EL (cell line): ENCODE results near the gene AKAP9.
"Not testable (repeated sequence)": the region's sequence is repeated elsewhere in the genome, so short reads cannot be mapped to it uniquely, and the experiment has no call there.

Experiments used
- DNase-seq: peaks from one replicate; pipeline ENCODE4 v3.0.0-alpha.2; 2016

The AKAP9 gene

DNA sequence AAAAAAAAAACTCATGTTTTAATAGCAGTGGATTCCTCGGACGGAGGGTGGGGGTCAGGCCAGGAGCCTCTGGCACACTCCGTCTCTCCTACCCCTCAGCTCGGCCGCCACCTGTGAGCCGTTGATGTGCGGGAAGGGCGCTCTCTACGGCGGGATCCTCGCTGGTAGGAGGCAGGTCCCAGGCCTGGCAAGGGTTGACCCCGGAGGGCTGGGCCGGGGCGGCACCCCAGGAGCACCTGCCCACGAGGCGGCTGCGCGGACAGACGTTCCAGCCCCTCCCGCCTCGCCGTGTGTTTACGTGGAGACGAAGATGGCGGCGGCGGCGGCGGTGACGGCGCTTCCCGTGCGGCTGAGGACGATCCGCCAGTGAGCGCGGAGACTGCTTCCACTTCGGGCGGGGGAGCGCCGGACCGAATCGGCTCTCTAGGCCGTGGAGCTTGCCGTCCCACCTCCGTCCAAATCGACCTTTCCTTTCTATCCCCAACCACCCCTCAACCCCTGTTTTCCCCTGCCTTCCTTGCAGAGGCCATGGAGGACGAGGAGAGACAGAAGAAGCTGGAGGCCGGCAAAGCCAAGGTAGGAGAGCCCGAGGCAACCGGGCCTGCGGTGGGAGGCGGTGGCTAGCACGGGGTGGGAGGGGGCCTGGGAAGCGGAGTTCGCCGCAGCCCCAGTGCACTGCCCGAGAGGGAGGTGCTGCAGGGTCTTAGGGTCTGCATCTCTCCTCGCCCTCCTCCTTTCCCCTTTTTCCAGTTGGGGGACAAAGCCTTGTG lies at the start of gene AKAP9:
Gene AKAP9 (plus strand): TSS at position 291 of the 770 bp plus-strand sequence. CDS start 238 bp downstream, at position 529.
- DNase-seq = peak; percentile 81

DNA sequence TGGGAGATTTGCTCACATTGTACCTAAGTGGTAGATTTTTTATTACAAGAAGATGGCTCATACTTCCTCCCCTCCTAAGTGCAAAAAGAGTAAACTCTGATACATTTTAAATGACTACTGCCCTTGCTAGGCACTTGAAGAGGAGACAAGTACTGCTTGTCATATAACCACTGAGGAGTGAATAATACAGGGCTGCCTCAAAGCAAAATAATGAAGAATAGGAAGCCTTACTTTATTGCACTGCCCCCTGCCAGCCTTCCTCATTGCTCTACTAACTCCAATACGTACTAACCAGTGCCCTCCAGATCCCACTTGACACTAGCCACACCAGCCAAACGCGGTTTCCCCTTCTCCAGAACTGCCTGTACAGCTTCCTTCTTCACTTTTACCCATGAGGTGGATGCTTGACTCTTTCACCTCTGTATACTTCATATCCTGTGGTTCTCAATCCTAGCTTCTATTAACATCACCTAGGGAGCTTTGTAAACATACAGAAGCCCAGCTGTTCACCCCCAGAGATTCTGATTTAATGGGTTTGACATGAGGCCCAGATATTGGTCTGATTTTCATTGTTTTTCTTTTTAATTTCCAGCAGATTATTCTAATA lies 48.5 kb upstream of the AKAP9 start:
- DNase-seq = no peak

DNA sequence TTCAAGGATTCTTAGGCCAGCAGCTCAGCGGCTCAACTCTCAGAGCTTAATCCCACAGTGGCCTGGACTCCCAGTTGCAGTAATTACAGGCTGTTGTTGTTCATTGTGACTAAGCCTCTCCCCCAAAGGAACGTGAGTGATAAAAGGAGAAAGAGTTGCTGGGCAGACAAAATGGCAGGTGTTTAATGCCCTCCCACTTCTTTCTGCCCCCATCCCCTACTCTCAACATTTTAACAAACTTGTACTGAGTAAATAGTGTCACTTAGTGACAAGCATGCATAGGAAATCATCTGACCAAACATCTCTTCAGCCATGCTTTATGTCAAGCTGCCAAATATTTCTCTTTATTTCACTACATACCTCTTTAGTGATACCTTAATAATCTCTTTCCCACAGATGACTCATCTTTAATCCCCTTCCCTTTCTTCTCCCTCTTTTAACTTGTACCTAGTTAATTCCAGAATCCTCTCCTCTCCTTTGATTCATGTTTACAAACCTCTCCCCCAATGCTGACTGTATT lies 47.8 kb upstream of the AKAP9 start:
- peak; percentile 29 for DNase-seq

DNA sequence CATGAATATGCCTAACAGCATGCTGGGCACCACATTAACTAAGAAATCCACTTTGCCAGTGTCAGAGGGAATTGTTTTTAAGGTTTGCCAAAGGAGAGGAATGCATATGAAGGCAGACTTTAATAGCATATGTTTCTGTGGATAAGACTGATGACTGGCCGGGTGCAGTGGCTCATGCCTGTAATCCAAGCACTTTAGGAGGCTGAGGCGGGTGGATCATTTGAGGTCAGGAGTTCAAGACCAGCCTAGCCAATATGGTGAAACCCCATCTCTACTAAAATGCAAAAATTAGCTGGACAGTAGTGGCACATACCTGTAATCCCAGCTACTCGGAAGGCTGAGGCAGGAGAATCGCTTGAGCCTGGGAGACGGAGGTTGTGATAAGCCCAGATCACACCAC lies 47.0 kb upstream of the AKAP9 start:
- not testable (repeated sequence) for DNase-seq

DNA sequence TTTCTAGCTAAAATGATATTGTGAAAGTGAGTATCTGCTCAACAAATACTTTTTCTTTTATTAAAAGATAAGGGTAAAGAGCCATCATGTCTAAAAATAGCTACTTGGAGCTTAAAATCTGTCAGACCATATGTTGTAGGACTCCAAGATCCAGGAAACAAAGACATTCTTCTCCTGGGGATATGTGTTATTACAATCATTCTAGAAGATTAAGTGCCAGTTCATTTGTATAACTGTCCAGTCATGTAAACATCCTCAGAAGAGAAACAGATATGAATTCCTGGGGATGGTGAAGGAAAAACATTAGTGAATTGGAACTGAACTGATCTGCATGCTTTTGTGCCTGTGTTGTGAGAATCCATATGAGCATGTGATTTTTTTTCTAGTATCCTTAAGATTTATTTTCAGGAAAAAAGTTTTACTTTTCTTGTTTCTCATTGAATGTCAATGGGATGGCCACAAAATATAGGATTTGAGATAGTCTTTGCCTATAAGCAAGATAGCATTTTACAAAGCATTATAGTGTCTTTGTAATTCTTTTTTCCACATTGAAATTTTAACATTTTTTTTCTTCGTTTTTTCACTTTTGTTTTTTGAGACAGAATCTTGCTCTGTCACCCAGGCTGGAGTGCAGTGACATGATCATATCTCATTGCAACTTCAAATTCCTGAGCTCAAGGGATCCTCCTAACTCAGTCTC lies 45.7 kb upstream of the AKAP9 start:
- no peak for DNase-seq

DNA sequence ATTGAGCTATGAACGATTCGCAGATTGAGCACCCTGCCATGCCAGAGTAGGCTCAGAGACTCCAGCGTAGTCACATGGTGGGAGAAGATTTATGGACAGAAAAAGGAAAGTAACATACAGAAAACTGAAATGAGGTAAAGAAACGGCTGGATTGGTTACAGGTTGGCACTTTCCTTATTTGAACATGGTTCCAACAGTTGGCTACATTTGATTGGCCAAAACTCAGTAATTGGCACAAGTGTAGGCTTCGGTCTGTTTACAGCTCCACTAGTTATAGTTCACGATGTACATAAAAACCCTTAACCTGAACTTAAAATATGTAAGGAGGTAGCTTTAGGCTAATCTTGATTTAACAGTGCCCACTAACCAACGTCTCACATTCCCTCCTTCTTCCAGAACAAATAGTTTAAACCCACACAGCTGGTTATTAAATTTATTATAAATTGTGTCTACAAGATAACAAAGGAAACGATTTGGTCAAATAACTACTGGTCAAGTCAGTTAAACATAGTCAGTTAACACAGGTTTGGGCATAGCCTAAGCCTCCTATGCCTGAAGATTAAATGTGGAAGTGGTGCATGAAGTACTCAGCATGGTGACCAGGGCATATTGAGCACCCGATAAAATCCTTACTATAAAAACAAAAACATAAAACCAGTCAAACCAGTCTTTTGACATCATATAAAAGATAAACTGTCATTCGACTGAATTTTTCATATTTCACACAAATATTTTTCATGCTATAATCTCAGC lies 42.2 kb upstream of the AKAP9 start:
- DNase-seq = no peak

DNA sequence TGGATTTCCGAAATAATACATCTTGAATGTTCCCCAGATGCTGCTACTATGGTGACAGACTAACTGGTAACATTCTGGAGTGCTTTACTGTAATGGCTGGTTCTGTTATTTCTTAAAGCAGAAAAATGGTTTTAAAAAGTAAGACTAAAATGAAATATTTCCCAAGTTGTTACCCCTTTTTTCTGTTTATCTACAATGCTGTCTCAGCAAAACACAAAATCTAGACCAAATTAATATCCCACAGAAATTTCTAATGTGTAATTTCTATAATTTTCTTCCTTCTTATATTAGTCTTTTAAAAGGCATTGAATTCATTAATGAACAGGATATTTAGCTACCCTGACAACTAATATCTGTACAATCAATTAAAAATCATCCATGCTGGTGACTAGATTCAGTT lies 41.1 kb upstream of the AKAP9 start:
- no peak for DNase-seq

DNA sequence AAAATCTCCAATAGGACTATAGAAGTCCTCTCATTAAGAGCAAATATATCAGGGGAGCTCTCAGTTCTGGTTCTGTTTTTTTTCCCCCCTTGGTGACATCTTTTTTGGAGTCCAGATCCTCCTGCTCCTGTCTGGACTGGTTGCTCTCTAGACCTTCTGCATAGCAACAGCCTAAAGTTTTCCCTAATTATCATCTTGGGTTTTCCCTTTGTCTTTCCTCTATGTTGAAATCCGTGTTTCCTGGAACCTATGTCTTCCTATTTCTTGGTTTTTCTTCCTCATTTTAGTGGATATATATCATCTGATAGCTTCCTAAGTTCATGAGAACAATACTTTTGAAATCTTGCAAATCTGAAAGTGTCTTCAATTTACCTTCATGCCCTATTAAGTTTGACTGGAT lies 30.5 kb upstream of the AKAP9 start:
- DNase-seq = no peak

DNA sequence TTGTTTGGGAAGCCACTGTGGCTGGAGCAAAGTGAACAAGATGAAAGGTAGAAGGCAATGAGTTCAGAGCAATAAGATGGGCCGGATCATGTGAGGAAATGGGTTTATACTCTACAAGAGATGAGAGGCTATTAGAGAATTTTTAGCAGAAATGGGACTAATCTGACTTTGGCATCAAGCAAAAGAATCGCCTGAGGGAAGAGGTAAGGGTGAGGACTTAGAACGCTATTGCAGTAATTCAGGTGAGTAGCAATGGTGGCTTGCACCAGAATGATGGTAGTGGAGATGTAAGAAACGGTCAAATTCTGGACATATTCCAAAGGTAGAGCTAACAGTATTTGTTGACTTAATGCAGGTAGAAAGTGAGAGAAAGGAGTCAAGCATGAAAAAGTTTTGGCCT lies 29.5 kb upstream of the AKAP9 start:
- no peak for DNase-seq

DNA sequence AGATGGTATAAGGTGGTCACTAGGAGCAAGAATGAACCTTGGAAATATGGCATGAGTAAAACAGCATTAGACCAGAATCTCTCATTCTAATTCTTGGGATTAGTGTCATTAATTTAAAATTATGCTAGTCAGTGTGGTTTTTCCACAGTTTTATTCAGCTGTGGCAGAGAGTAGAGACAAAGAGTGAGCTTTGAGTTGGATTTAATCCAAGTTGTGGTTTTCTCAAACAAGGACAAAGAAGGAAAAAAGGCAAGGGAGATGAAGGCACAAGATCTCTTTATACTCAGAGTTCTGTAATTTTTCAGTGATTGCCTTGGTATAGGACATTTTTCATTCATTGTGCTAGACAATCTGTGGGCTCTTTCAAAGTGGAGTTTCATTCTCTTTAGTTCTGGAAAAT lies 28.2 kb upstream of the AKAP9 start:
- DNase-seq = no peak

DNA sequence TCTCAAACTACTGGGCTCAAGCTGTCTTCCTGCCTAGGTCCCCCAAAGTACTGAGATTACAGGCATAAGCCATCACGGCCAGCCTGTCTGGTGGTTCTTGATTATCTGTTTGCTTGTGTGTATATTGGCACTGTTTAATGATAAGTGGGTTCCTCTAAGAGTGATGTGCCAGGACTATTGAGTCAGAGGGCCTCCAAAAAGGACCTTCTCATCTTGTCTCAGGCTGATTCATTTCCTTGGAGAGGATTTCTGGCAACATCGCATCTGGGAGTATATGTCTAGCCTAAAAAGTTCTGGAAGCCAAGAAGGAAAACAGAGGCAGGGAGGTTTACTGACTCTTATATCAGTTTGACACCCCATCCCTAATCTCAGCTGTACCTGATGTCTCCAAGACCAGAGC lies 27.1 kb upstream of the AKAP9 start:
- DNase-seq = peak; percentile 78

DNA sequence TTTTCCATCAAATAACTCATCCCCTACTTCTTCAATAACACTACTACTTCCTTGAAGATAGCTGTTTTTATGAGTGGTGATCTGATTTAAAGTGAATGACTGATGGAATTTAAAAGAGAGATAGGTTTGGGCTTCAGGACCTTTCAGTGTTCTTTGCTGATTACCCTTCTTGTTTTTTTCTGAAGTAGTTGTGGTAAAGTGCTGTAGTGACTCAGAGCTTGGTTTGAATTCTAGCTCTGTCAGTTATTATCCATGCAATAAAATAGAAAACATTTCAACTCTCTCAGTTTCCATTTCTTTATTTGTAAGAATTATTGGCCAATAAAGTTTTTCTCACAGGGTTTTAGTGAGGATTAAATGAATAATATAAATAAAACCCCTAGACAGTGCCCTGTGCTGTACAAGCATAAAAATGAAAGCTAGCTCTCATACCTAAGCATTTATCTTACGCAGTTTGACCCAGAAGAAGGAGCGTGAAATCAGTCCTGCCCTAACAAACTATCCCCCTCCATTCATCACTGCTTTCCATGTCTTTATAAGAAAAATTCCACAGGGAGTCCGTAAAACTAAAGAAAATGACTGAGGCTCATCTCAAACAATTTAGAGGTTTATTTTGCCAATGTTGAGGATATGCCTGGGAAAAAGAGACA lies 25.1 kb upstream of the AKAP9 start:
- DNase-seq = peak; percentile 45

DNA sequence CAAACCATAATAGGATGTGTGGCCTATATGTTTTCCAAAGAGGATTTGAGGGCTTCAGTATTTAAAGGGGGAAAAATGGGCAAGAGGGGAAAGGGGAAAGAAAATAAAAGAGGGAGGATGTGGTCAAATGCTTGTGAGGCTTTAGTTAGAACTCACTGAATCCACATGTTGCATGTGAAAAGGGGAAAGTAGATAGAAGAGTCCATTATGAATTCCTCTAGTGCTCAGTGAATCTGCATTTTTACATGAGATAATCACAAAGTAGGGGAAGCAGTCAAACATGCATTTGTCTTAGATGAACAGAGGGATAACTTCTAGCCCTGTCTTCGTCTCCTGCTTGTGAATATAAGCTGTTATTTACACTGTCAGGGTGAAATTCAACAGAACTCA lies 24.6 kb upstream of the AKAP9 start:
- no peak for DNase-seq

DNA sequence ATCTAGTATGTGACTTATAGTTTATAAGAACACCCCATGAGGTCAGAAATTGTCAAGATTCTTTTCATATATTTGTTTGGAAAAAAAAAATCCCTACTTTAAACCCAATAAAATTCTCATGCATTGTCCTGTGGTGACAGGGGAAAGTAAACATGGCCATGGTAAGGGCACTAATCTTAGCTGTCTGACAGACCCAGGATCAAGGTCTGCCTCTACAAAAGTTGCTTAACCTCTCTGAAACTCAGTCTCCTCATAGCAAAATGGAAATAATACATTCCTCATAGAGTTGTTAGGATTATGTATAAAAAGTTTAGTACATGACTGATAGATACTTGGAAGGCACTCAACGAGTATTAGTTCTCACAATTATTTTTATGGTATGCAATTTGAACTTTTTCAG lies 22.3 kb upstream of the AKAP9 start:
- DNase-seq = no peak

DNA sequence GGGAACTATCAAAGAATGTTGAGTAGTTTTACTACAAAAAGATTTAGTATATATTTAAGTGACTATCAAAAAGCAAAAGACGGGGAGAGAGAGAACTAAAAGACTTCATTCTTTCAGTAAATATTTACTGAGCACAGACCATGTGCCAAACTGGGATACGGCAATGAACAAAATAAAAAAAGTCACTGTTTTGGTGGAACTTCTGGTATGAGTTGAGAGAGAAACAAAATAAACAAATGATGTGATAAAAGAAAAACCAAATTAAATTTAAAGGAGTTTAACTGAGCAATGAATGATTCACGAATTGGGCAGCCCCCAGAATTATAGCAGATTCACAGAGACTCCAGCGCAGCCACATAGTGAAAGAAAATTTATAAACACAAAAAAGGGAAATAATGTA lies 17.8 kb upstream of the AKAP9 start:
- DNase-seq = no peak

DNA sequence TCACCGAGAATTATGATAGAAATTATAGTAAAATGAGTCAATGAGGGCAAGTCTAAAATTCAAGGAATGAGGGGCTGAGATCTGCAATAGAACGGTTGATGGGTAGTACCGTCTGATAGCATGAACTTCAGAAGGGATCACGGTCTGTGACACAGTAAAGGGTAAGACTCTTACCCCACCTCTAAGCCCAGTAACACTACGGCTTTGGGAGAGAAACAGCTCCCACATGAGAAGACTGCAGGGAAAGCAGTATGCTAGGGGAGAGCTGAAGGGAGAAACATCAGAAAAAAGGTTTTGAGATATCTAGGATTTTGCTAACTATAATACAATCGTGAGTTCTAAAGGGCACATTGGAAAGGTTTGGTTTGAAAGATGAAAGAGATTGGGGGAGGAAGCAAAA lies 12.8 kb upstream of the AKAP9 start:
- DNase-seq = no peak

DNA sequence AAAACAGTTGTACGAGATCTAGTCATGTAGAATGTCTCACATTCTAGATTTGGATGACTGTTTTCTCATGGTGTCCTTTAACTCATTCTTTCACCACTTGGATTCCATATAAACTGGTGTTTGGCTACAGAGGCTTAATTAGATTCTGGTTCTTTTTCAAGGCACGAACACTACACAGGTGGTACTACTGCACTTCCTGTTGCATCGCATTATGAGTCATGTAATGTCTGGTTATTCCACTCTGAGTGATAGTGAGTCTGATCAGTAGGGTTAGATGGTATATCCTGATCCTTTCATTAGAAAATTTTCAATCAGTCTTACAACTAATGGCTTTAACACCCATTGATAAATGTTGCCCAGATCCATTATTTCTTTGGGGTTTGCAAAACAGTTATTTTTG lies 11.2 kb upstream of the AKAP9 start:
- no peak for DNase-seq

DNA sequence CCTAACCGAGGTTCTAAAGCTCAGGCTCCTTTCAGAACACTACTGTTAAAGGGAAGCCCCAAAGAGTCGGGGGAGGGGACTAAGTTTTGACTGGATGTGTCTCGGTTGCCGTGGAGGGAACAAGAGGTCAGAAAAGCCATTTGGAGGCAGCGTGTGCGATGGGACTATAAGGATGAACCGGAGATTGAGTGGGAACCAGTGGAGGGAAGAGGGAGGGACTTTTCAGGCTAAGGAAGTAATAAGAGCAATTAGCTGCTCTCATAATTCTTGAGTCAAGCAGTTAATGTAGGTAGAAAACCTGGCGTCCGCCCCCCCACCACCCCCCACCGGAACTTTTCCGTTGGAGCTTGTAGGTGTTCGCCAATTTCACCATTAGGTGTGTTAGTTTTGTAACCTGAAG lies 491 bp upstream of the AKAP9 start:
- peak; percentile 48 for DNase-seq

DNA sequence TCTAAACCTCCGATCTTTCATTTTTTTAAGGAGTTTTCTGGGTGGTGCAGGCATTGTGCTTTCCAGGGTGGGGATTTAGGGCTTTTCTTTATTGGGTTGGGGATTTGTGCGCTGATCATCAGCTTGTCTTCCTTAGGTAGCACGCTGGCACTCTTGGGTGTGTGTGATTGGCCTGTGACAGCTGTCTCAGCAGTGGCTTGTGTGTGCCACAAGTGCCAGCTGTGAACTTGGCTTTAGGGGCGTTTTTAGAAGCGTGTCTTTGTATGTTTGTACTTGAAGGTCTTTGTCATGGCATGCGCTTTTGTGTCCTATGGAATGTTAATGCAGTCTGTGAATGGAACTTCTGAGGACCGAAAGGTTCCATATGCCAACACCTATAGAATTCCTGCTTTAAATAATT lies 788 bp downstream of the AKAP9 start:
- DNase-seq = peak; percentile 28

DNA sequence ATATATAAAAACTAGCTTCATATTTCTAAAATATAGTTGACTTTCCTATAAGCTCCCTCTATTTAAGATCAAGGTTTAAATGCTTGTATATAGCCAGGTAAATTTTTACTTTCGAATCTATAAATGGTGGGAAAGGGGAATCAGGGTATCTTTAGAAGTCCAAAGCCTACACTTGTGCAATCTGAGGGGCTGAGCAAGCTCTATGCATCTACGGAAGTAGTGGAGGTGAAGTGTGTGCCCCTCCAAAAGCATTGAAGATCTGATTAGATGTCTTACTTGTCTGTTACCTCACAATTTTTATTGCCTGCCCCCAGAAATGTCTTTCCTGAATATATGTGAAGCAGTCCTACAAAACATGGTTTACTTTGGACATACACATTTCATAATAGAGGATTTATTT lies 1.6 kb downstream of the AKAP9 start:
- no peak for DNase-seq

DNA sequence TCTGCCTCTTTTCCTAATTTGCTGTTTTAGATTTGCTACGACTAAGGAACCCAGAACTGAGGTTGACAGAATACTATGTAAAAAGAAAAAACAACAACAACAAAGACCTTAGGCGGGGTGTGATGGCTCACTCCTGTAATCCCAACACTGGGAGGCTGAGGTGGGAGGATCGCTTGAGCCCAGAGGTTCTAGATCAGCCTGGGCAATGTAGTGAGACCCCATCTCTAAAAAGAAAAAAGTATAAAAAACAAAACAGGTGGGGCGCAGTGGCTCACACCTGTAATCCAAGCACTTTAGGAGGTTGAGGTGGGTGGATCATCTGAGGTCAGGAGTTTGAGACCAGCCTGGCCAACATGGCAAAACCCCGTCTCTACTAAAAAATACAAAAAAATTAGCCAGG lies 4.3 kb downstream of the AKAP9 start:
- not testable (repeated sequence) for DNase-seq

DNA sequence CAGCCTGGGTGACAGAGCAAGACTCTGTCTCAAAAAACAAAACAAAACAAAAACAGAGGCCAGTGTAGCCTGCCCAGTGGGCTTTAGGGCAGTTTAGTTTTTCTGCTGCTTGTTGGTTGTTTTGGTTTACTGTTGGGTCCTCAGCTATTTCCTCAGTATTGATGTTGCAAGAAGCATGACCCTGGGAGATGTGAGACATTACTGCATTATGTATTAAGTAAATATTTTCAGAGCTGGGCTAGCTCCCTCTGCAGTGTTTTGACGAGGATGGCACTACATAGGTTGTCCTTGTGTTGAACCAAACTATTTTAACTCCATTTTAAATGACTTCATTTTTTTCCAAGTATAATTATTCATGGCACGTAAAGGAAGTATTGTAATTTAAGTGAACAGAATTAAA lies 4.8 kb downstream of the AKAP9 start:
- peak; percentile 61 for DNase-seq

DNA sequence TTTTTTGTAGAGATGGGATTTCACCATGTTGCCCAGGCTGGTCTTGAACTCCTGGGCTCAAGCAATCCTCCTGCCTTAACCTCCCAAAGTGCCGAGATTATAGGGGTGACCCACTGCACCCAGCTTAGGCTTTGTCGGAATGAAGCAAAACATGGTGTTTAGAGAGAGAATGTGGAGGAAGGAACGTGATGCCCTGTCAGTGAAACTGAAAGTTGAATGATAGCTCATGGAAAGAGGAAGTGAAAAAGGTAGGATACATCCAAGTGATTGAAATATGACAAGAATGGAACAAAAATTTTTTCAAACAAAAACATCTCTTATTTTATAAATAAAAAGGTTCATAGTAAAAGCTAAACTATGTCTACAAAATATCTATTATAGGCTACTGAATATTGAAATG lies 5.9 kb downstream of the AKAP9 start:
- no peak for DNase-seq
